Mucosa of descending colon (tissue), 3 donors: ENCODE data around the gene SLC26A1. TPM values are rescaled to one million over a fixed set of nuclear protein-coding genes. Genes with fewer than 3 reads are reported as not detected.
A peak's percentile ranks its signal among the peaks of the same experiment; 100 is the strongest.

ENCODE experiments used
- ATAC-seq: fragments of 200-7000 bp; cut with Tn5 transposase; one replicate; pipeline ENCODE4 v1.9.1; 2020; ENCODE audit warnings: mild to moderate bottlenecking, moderate library complexity
- DNase-seq, 3 donors: peaks; one replicate each; pipeline ENCODE4 v3.0.0-alpha.2; 2020
- H3K36me3 ChIP-seq: fragments of 200-600 bp; one replicate; pipeline ENCODE4 v1.8.0; 2021; ENCODE audit warnings: low read depth, mild to moderate bottlenecking
- H3K4me1 ChIP-seq: fragments of 200-600 bp; one replicate; pipeline ENCODE4 v1.8.0; 2021; ENCODE audit warnings: low read depth, mild to moderate bottlenecking
- H3K4me3 ChIP-seq: fragments of 200-600 bp; one replicate; pipeline ENCODE4 v1.8.0; 2021; ENCODE audit warnings: mild to moderate bottlenecking
- H3K9me3 ChIP-seq: fragments of 200-600 bp; one replicate; pipeline ENCODE4 v1.8.0; 2021; ENCODE audit warnings: mild to moderate bottlenecking
- intact Hi-C, 2 donors: fragments of 100-400 bp; cut with DNase I in 1 of 2; cut with micrococcal nuclease in 1 of 2; formaldehyde crosslinking; loops; one replicate each; pipeline versions ENCODE4 v1.11.0 to v1.11.1; 2022; cut with DNase I, micrococcal nuclease
- total RNA-seq, 3 donors: library from RNA; stranded (reverse); fragmentation: NEBNext Ultra II Directional in 2 of 3; extraction: Animal tissue kit (Norgen Biotek cat#: 25700) in 2 of 3; gene quantifications; one replicate each; pipeline versions ENCODE4 v1.2.1 to v1.2.4, GENCODE V29; 2021 to 2023
- TF ChIP-seq, protein P1 (sequence below): fragments of 200-600 bp; IDR thresholded peaks from one replicate; pipeline ENCODE4 v1.8.0; 2022; ENCODE audit warnings: antibody characterized with exemption, mild to moderate bottlenecking
- donor health status: DM: no; HTN: no; CAD: no; lungs with moderate emphysema.
- donor health status: DM: no; HTN: no; CAD: no.
- donor health status: DM: no; HTN: yes; CAD: no.

SLC26A1 gene
- total RNA-seq, 3 donors from 2014 or later: 0.85 to 2.8 (median 1.9) TPM

DNA sequence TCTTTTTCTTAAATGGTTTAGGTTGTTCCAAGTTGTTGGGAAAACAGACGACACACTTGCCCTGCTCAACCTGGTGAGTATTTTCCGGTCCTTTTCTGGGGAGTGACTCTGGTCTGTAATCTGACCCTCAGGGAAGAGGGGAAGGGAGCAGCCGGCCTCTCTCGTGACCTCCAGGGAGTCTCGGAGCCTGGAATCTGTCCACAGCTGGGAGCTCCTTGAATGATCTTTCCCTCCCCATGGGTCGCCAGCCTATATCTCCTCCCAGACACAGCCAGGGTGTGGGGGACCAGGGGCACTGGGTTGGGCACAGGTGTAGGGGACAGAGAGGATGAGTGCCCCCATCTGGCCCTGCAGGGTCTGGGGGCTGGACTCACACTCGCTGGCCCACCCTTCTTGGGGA lies 42.0 kb downstream of the SLC26A1 start:
- no peak for ATAC-seq
- intact Hi-C loops: no loop called here
- TF ChIP-seq, protein P1, sequence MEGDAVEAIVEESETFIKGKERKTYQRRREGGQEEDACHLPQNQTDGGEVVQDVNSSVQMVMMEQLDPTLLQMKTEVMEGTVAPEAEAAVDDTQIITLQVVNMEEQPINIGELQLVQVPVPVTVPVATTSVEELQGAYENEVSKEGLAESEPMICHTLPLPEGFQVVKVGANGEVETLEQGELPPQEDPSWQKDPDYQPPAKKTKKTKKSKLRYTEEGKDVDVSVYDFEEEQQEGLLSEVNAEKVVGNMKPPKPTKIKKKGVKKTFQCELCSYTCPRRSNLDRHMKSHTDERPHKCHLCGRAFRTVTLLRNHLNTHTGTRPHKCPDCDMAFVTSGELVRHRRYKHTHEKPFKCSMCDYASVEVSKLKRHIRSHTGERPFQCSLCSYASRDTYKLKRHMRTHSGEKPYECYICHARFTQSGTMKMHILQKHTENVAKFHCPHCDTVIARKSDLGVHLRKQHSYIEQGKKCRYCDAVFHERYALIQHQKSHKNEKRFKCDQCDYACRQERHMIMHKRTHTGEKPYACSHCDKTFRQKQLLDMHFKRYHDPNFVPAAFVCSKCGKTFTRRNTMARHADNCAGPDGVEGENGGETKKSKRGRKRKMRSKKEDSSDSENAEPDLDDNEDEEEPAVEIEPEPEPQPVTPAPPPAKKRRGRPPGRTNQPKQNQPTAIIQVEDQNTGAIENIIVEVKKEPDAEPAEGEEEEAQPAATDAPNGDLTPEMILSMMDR: no peak

DNA sequence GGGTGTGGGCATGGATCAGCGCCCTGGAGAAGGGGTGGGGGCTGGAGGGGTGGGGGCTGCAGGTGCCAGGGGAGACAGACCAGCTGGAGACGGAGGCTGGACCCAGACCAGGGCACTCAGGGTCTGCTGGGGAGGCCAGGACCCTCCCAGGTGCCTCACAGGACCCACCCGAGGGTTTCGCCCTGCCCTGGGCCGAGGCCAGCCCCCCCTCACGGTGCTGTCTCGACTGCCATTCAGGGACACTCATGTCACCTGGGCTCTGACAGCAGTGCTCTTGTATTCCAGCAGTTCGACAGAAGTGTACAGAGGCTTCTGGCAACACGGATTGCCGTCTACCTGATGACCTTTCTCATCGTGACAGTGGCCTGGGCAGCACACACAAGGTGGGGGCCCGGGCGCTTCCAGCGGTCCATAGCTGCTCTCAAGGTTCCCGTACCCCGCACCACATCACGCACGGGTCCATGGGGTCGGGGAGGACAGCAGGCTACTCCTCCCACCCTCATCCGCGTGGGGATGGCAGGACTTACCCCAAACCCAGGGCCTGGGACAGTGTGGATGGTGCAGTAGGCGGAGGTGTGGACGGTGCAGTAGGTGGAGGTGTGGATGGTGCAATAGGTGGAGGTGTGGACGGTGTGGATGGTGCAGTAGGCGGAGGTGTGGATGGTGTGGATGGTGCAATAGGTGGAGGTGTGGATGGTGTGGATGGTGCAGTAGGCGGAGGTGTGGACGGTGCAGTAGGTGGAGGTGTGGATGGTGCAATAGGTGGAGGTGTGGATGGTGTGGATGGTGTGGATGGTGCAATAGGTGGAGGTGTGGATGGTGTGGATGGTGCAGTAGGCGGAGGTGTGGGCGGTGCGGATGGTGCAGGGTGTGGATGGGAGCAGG lies 42.8 kb downstream of the SLC26A1 start:
- intact Hi-C loops: no loop called here
- peak in 2 of 3 donors; percentile 18 to 39 for DNase-seq
- no peak for ATAC-seq
- TF ChIP-seq, protein P1: no peak
- no peaks in the 10 kb centered on the region for H3K9me3 ChIP-seq
- no peaks in the 10 kb centered on the region for H3K36me3 ChIP-seq
- H3K4me1 ChIP-seq: no peaks in the 10 kb centered on the region
- H3K4me3 ChIP-seq: no peak overlapping the region

More for the DNA sequence above, 42.0 kb downstream of the SLC26A1 start:
- Histone ChIP-seq H3K36me3 (no peaks in the 10 kb centered on the region), H3K4me1 (no peaks in the 10 kb centered on the region), H3K9me3 (no peaks in the 10 kb centered on the region), H3K4me3 (no peak overlapping the region)
- DNase-seq: peak in 2 of 3 donors; percentile 3 to 21

DNA sequence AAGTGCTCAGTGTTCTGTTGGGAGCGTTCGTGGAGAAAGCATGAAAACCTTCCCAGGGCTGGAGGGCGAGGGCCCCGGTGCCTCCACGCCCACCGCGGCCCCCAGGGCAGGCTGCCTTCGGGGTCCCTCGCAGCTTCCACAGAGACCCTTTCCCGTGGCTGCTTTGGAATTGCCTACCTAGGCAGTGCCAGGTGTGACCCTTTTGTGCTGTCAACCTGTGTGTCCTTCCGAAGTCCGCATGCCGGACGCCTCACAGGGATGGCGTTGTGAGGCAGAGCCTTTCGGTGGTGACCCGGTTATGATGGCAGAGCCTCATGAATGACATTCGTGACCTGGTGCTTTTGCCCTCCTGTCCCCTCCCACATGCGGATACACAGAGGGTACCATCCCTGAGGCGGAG lies 43.5 kb downstream of the SLC26A1 start:
- intact Hi-C loops: no loop called here
- peak in 2 of 3 donors; percentile 9 to 37 for DNase-seq
- no peak overlapping the region for H3K4me3 ChIP-seq
- TF ChIP-seq, protein P1: no peak
- H3K9me3 ChIP-seq: no peaks in the 10 kb centered on the region
- ATAC-seq: no peak
- no peaks in the 10 kb centered on the region for H3K4me1 ChIP-seq
- H3K36me3 ChIP-seq: no peaks in the 10 kb centered on the region

DNA sequence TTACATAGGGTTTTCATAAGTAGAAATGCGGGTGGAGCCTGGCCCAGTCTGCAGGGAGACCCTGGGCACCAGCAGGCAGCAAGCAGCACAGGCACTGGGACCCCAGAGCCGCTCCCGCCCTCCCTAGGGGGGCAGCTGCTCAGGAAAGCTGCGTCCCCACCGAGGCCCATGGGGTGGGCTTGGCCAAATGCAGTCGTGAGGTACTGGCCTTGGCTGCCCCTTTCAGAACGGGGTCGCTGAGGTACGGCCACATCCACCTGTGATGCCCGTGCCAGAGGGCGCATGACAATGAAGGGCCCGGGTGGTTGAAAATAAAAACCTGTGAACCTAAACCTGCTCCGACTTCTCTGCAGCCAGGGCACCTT lies 44.3 kb downstream of the SLC26A1 start:
- TF ChIP-seq, protein P1: no peak
- peak in 2 of 3 donors; percentile 7 to 43 for DNase-seq
- ATAC-seq: no peak
- Histone ChIP-seq H3K9me3 (no peaks in the 10 kb centered on the region), H3K4me3 (no peak overlapping the region), H3K4me1 (no peaks in the 10 kb centered on the region), H3K36me3 (no peaks in the 10 kb centered on the region)
- intact Hi-C loops: no loop called here

DNA sequence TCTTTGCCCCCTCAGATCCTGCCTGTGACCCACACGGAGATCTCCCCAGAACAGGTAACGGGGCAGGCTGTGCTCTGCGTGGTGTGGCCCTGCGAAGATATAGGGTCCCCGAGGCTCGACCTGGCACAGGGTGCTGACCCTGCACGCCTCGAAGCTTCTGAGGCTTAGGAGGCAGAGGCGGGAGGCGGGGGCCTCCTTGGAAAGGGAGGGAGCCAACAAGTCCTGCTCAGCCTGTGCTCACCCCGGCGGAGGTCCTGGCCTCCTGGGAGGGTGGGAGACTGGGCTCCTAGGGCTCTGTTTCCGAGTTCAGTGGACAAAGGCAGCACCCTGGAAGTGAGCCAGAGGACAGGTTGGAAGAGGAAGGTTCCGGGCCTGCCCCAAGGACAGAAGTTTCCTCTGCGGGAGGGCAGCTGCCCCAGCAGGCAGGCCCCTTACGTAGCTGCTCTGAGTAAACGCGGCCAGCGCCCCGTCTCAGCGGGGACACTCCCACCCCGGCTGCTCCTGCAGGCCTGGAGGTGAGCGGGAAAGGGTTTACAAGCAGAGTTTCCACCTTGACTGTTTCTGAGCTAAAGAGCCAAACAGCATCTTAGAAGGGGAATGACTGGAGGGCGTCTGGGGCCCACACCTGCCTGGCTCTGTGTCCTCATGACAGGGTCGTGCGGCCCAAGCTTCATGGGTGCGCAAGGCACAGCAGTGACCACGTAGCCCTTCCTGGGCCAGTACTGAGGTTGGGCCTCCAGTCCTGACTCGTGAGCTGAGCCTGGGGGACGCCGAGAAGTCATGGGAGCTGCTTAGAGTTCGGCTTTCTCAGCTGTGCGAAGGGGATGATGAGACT lies 44.9 kb downstream of the SLC26A1 start:
- peak; percentile 66 for ATAC-seq
- Histone ChIP-seq H3K4me1 (no peaks in the 10 kb centered on the region), H3K36me3 (no peaks in the 10 kb centered on the region), H3K9me3 (no peaks in the 10 kb centered on the region), H3K4me3 (no peak overlapping the region)
- intact Hi-C loops: no loop called here
- TF ChIP-seq, protein P1: no peak
- peak in 2 of 3 donors; percentile 39 to 53 for DNase-seq
